HepG2 (cell line): ENCODE results near the gene MEIS1.

Experiments
- CCAR2 ChIP-seq: fragments of 200-400 bp; formaldehyde crosslinking; optimal IDR thresholded peaks from 2 replicates; pipeline ENCODE3; 2018; ENCODE audit warnings: low read depth, mild to moderate bottlenecking, low read length, moderate library complexity
- FOXK2 ChIP-seq: fragments of 450-650 bp; IDR thresholded peaks from 2 replicates; pipeline ENCODE4 v1.6.1; 2016
- GABPA ChIP-seq, 2 experiments: IDR thresholded peaks; 2 replicates each; pipeline ENCODE4 v1.6.1; 2011 to 2016; ENCODE audit warnings: low read depth in 2 of 2, low read length in 1 of 2, missing biosample characterization in 1 of 2, missing genetic modification characterization in 1 of 2
- IRF2 ChIP-seq: IDR thresholded peaks from 2 replicates; pipeline ENCODE4 v1.6.1; 2018; ENCODE audit warnings: missing genetic modification reagents, missing compliant biosample characterization
- REPIN1 ChIP-seq: sonication (generic); formaldehyde crosslinking; IDR thresholded peaks from 2 replicates; pipeline ENCODE4 v1.8.0; 2022; ENCODE audit warnings: missing genetic modification reagents, low read depth, mild to moderate bottlenecking, borderline replicate concordance
- SAP130 ChIP-seq: IDR thresholded peaks from 2 replicates; pipeline ENCODE4 v1.6.1; 2016; ENCODE audit warnings: low read depth
- SP2 ChIP-seq: sonication (generic); formaldehyde crosslinking; IDR thresholded peaks from 2 replicates; pipeline ENCODE4 v1.5.1; 2020; ENCODE audit warnings: mild to moderate bottlenecking, missing genetic modification reagents
- ZNF17 ChIP-seq: sonication (generic); formaldehyde crosslinking; IDR thresholded peaks from 2 replicates; pipeline ENCODE4 v1.5.0; 2020; ENCODE audit warnings: mild to moderate bottlenecking, missing genetic modification reagents
- TF ChIP-seq, protein P1 (sequence below): sonication (generic); formaldehyde crosslinking; IDR thresholded peaks from 2 replicates; pipeline ENCODE4 v1.5.0; 2020; ENCODE audit warnings: mild to moderate bottlenecking, missing genetic modification reagents, moderate library complexity

DNA sequence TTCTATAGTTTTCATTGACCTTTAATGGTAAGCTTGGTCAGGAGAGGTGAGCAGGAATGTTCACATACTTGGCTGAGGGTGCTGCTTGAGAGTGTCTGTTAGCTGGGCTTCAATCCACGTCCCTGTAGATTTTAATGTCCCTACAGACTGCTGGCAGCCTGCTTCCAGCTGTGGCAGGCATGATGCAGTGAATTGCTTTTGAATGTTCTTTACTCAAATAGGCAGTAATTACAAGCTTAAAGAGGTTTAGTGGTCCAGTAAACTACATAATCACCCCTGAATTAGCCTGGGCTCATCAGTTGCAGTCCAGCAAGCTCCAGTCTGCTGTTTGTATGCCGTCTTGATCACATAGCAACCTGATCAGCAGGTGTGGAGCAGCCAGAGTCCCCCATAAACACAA, 102.1 kb downstream of the MEIS1 start:
- no peak for TF ChIP-seq REPIN1 (CRISPR knock-in tag)
- no peak for TF ChIP-seq SP2
- TF ChIP-seq FOXK2 = no peak
- TF ChIP-seq IRF2 (CRISPR knock-in tag) = no peak
- TF ChIP-seq GABPA (IDR thresholded peaks at IDR 0.05; ENCODE audit: low read depth, low read length) = no peak
- no peak for TF ChIP-seq GABPA (CRISPR knock-in tag; IDR thresholded peaks at IDR 0.05; ENCODE audit: low read depth)
- TF ChIP-seq ZNF17 (CRISPR knock-in tag) = no peak
- TF ChIP-seq, protein P1, sequence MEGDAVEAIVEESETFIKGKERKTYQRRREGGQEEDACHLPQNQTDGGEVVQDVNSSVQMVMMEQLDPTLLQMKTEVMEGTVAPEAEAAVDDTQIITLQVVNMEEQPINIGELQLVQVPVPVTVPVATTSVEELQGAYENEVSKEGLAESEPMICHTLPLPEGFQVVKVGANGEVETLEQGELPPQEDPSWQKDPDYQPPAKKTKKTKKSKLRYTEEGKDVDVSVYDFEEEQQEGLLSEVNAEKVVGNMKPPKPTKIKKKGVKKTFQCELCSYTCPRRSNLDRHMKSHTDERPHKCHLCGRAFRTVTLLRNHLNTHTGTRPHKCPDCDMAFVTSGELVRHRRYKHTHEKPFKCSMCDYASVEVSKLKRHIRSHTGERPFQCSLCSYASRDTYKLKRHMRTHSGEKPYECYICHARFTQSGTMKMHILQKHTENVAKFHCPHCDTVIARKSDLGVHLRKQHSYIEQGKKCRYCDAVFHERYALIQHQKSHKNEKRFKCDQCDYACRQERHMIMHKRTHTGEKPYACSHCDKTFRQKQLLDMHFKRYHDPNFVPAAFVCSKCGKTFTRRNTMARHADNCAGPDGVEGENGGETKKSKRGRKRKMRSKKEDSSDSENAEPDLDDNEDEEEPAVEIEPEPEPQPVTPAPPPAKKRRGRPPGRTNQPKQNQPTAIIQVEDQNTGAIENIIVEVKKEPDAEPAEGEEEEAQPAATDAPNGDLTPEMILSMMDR = no peak
- no peak for TF ChIP-seq SAP130 (CRISPR knock-in tag)
- no peak for TF ChIP-seq CCAR2
